Upper lobe of left lung (tissue), 4 donors: ENCODE data around the gene SSC4D.

Experiments
- EP300 ChIP-seq, 4 donors: sonication (generic); formaldehyde crosslinking; IDR thresholded peaks; one replicate each; pipeline ENCODE4 v1.5.1; 2017; ENCODE audit warnings: antibody characterized with exemption in 4 of 4, control low read depth in 2 of 4
- POLR2A ChIP-seq, 4 donors: fragments of 450-650 bp; IDR thresholded peaks; one replicate each; pipeline ENCODE4 v1.5.1; 2016 to 2017; ENCODE audit warnings: antibody characterized with exemption in 4 of 4, mild to moderate bottlenecking in 2 of 4
- POLR2AphosphoS5 ChIP-seq, 2 donors: sonication (generic); formaldehyde crosslinking; IDR thresholded peaks; one replicate each; pipeline ENCODE4 v1.5.1; 2017; ENCODE audit warnings: antibody characterized with exemption in 2 of 2
- TF ChIP-seq, protein P1 (sequence below), 6 experiments: fragments of 450-650 bp in 4 of 6; fragments of 200-600 bp in 2 of 6; sonication (generic) in 2 of 6; IDR thresholded peaks; one replicate each; pipeline ENCODE4 v1.5.1; 2016 to 2019; ENCODE audit warnings: antibody characterized with exemption in 6 of 6

DNA sequence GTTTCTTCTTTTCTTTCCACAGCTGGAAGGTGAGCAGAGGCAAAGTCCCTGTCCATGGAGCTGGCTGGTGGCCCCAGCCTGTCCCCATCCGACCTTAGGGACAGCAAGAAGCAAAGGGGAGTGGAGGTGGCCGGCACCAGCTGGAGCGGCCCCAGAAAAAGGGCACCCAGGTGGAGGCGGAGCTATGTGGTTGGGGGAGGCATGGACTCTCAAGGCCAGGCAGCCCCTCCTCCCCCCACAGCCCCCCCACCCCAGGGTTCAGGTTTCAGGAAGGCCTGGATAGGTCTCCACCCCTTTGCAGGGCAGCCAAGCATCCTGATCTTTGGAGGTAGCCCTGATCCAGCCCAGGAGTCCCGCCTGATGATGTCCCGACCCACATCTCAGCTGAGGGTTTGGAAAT, at the start of gene SSC4D:
- TF ChIP-seq, protein P1, sequence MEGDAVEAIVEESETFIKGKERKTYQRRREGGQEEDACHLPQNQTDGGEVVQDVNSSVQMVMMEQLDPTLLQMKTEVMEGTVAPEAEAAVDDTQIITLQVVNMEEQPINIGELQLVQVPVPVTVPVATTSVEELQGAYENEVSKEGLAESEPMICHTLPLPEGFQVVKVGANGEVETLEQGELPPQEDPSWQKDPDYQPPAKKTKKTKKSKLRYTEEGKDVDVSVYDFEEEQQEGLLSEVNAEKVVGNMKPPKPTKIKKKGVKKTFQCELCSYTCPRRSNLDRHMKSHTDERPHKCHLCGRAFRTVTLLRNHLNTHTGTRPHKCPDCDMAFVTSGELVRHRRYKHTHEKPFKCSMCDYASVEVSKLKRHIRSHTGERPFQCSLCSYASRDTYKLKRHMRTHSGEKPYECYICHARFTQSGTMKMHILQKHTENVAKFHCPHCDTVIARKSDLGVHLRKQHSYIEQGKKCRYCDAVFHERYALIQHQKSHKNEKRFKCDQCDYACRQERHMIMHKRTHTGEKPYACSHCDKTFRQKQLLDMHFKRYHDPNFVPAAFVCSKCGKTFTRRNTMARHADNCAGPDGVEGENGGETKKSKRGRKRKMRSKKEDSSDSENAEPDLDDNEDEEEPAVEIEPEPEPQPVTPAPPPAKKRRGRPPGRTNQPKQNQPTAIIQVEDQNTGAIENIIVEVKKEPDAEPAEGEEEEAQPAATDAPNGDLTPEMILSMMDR (IDR thresholded peaks at IDR 0.05): no peak
- TF ChIP-seq EP300 (IDR thresholded peaks at IDR 0.05) (no peak), POLR2A (IDR thresholded peaks at IDR 0.05) (no peak), POLR2AphosphoS5 (IDR thresholded peaks at IDR 0.05) (no peak)
